KMS-11 (cell line): ENCODE measurements around the gene GLB1L2.

ENCODE experiments used
- H2AFZ ChIP-seq: fragments of 200-600 bp; sonication (generic); 2 replicates; pipeline ENCODE4 v1.6.1; 2016; ENCODE audit warnings: antibody characterized with exemption, mixed run types, low read depth
- H3K27ac ChIP-seq: fragments of 200-600 bp; sonication (generic); 2 replicates; pipeline ENCODE4 v1.6.1; 2016; ENCODE audit warnings: mild to moderate bottlenecking, mixed run types
- H3K27me3 ChIP-seq: fragments of 200-600 bp; sonication (generic); 2 replicates; pipeline ENCODE4 v1.6.1; 2017; ENCODE audit warnings: mild to moderate bottlenecking, low read depth, mixed run types, moderate library complexity; ENCODE audit not compliant: insufficient read depth
- H3K36me3 ChIP-seq: fragments of 200-600 bp; sonication (generic); 2 replicates; pipeline ENCODE4 v1.6.1; 2017; ENCODE audit warnings: mild to moderate bottlenecking, mixed run types; ENCODE audit not compliant: insufficient read depth
- H3K4me1 ChIP-seq: fragments of 200-600 bp; sonication (generic); 2 replicates; pipeline ENCODE4 v1.6.1; 2016; ENCODE audit warnings: mild to moderate bottlenecking, low read depth, mixed run types; ENCODE audit not compliant: poor library complexity, severe bottlenecking
- H3K4me2 ChIP-seq: fragments of 200-600 bp; sonication (generic); 2 replicates; pipeline ENCODE4 v1.7.0; 2016; ENCODE audit warnings: mild to moderate bottlenecking, mixed run types
- H3K4me3 ChIP-seq: fragments of 200-600 bp; sonication (generic); IDR thresholded peaks from 2 replicates; pipeline ENCODE4 v1.6.1; 2017; ENCODE audit warnings: low read depth, low read length, mixed read lengths; ENCODE audit not compliant: insufficient read depth
- H3K79me2 ChIP-seq: fragments of 200-600 bp; sonication (generic); 2 replicates; pipeline ENCODE4 v1.6.1; 2016; ENCODE audit warnings: low read depth, mixed run types; ENCODE audit not compliant: insufficient read depth
- H3K9ac ChIP-seq: fragments of 200-600 bp; sonication (generic); 2 replicates; pipeline ENCODE4 v1.6.1; 2016; ENCODE audit warnings: mild to moderate bottlenecking, mixed run types
- H4K20me1 ChIP-seq: fragments of 200-600 bp; sonication (generic); 2 replicates; pipeline ENCODE4 v1.6.1; 2016; ENCODE audit warnings: mild to moderate bottlenecking, mixed run types; ENCODE audit not compliant: insufficient read depth
- CTCF ChIP-seq: fragments of 200-600 bp; sonication (generic); conservative IDR thresholded peaks from 2 replicates; pipeline ENCODE4 v1.6.1; 2017; ENCODE audit warnings: low read depth, mild to moderate bottlenecking, antibody characterized with exemption, low read length, moderate library complexity, mixed read lengths

Gene GLB1L2

GRCh38 chr11:134413826-134414731 is 82.3 kb downstream of the GLB1L2 start:
- Histone ChIP-seq H3K4me2 (no peak overlapping the region), H3K36me3 (no peaks in the 10 kb centered on the region), H3K27me3 (no peaks in the 10 kb centered on the region), H3K27ac (no peak overlapping the region), H3K9ac (no peak overlapping the region), H3K79me2 (no peaks in the 10 kb centered on the region), H4K20me1 (no peaks in the 10 kb centered on the region), H3K4me1 (no peaks in the 10 kb centered on the region), H2AFZ (no peak overlapping the region), H3K4me3 (no peak overlapping the region)
- TF ChIP-seq CTCF = no peak

DNA sequence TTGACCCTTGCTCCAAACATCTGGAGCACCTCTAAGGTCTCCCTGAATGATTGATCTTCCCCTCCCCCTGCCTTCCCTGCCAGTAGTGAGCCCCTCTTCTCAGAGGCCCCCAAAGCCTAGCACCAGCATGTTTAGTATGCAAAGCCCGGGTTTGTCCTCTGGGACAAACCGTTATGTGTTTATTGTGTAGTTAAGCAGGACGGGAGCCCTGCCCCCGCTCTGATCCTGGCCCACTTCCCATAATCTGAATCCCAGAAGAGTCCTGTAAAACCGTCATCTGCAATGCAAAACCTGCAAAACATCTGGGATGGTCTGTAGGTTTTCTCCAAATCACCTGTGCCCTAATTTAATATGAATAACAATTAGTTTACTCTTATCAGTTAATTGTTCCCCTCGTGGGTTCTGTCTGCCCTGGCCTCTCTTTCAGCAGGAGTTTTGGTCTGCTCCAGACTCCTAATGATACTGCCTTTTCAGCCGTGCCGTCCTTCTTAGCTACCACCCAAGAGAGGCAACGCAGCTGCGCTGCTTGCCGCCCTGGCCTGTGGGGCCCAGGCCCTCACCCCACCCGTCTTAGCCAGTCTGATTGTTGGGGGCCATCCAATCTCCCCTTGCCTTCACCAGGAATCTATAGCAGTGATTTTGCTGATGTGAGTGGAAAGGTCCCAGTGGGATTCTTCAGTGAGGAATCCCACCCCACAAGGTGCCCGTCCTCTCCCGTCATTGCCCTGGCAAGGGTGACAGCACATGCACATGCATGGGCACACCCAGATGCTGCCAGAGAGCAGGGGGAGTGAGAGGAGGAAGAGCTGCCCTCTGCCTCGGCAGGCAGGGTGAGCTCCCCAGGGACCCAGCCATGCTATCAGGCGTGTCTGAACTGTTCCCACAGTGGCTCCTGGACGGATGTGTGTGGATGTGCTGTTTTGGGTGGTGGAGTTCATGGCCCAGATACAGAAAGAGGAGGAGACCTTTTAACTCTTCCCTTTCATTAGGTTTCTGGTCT is 83.3 kb downstream of the GLB1L2 start:
- Histone ChIP-seq H3K4me3 (no peak overlapping the region), H3K36me3 (no peaks in the 10 kb centered on the region), H3K27ac (no peak overlapping the region), H3K9ac (no peak overlapping the region), H4K20me1 (no peaks in the 10 kb centered on the region), H3K4me2 (no peak overlapping the region), H3K27me3 (no peaks in the 10 kb centered on the region), H2AFZ (no peak overlapping the region), H3K79me2 (no peaks in the 10 kb centered on the region), H3K4me1 (no peaks in the 10 kb centered on the region)
- TF ChIP-seq CTCF = no peak

GRCh38 chr11:134416726-134417125 is 84.9 kb downstream of the GLB1L2 start:
- Histone ChIP-seq H3K27me3 (no peaks in the 10 kb centered on the region), H3K4me3 (no peak overlapping the region), H3K36me3 (no peaks in the 10 kb centered on the region), H3K79me2 (no peaks in the 10 kb centered on the region), H3K9ac (no peak overlapping the region), H3K27ac (no peak overlapping the region), H3K4me1 (no peaks in the 10 kb centered on the region), H4K20me1 (no peaks in the 10 kb centered on the region), H2AFZ (no peak overlapping the region), H3K4me2 (no peak overlapping the region)
- TF ChIP-seq CTCF = no peak

- Histone ChIP-seq H2AFZ (no peak overlapping the region), H3K36me3 (no peaks in the 10 kb centered on the region), H3K79me2 (no peaks in the 10 kb centered on the region), H3K4me1 (no peaks in the 10 kb centered on the region), H3K4me3 (no peak overlapping the region), H3K27me3 (no peaks in the 10 kb centered on the region), H3K9ac (no peak overlapping the region), H3K4me2 (no peak overlapping the region), H3K27ac (no peak overlapping the region), H4K20me1 (no peaks in the 10 kb centered on the region)
- TF ChIP-seq CTCF = no peak
Measured at GRCh38 chr11:134417871-134418840, 86.4 kb downstream of the GLB1L2 start.
